GM12892 (cell line): ENCODE measurements around the gene TMTC2.

Experiments
- POLR2A ChIP-seq: IDR thresholded peaks from 2 replicates; pipeline ENCODE4 v1.6.1; 2011; ENCODE audit warnings: low read depth, low read length, control low read depth
- TAF1 ChIP-seq: IDR thresholded peaks from 2 replicates; pipeline ENCODE4 v1.6.1; 2011; ENCODE audit warnings: low read depth, mild to moderate bottlenecking, control low read depth, low read length, borderline replicate concordance

GRCh38 chr12:82948491-82948890 is 261.8 kb downstream of the TMTC2 start:
- TF ChIP-seq POLR2A (no peak), TAF1 (no peak)
